Ureter (tissue), 1 donor: ENCODE results near the gene NANS. TPM values are rescaled to one million over a fixed set of nuclear protein-coding genes. Genes with fewer than 3 reads are reported as not detected.
"Not testable (repeated sequence)": the region's sequence is repeated elsewhere in the genome, so short reads cannot be mapped to it uniquely, and the experiment has no call there.

Source experiments
- DNase-seq: peaks from one replicate; pipeline ENCODE4 v3.0.0-alpha.2; 2020; ENCODE audit warnings: low spot score
- total RNA-seq: library from RNA; stranded (reverse); gene quantifications from one replicate; pipeline ENCODE4 v1.2.4, GENCODE V29; 2023
- donor health status: DM: yes; HTN: yes; CAD: no.

NANS gene
- total RNA-seq, 1 donor from 2014 or later, result 43.7 TPM

DNA sequence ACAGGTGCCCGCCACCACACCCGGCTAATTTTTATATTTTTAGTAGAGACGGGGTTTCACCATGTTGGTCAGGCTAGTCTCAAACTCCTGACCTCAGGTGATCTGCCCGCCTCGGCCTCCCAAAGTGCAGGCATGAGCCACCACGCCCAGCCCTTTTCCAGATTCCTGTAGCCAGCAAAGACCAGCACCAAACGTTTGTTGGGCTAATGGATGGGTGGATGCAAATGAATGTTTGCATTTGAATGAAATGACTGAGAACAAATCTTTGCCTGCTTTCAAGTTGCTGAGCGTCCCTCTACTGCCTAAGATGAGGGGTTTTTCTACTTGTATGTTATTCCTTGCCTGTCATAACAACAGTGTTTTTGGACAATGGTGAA lies 20.0 kb downstream of the NANS start:
- DNase-seq, result not testable (repeated sequence)

DNA sequence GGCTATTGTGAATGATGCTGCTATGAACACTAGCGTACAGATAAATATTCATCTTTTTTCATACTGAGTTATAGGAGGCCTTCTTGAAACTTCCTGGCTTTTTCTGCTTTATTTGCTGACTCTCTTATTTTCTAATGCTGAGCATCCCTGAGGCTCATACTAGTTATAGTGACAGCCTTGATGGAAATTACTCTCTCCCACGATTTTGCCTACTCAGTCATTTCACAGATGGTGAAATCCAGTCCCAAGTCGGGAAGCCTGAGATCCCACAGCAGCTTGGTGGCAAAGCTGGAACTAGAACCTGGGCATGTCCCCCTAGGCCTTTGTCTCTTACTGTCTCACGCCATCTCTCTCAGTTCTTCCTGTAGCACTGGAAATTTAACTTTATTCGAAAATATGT lies 22.4 kb downstream of the NANS start:
- no peak for DNase-seq

DNA sequence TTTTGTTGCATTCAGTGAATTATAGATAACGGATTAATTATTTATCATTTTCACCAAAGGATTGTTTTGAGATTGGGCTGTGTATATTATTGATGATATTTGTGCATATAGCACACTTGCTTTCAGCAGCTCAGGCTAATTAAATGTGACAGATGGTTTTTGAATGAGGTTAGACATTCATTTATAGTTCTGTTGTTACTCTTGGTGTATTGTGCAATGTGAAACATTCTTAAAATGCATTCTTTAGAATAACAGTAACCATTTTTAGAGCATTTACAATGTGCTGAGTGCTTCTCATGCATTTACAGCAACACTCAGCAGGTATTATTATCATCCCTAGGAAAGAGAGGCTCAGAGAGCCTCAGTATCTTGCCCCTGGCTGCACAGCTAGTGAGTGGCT lies 23.8 kb downstream of the NANS start:
- DNase-seq, result no peak

DNA sequence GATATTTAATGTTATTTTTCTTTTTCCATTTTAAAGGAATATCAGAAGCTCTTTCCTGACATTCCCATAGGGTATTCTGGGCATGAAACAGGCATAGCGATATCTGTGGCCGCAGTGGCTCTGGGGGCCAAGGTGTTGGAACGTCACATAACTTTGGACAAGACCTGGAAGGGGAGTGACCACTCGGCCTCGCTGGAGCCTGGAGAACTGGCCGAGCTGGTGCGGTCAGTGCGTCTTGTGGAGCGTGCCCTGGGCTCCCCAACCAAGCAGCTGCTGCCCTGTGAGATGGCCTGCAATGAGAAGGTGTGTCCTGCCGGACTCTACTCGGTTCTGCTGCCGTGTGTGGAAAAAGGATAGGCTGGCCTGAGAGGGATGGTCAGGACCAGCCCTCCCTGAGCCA lies 24.2 kb downstream of the NANS start:
- DNase-seq, result no peak

DNA sequence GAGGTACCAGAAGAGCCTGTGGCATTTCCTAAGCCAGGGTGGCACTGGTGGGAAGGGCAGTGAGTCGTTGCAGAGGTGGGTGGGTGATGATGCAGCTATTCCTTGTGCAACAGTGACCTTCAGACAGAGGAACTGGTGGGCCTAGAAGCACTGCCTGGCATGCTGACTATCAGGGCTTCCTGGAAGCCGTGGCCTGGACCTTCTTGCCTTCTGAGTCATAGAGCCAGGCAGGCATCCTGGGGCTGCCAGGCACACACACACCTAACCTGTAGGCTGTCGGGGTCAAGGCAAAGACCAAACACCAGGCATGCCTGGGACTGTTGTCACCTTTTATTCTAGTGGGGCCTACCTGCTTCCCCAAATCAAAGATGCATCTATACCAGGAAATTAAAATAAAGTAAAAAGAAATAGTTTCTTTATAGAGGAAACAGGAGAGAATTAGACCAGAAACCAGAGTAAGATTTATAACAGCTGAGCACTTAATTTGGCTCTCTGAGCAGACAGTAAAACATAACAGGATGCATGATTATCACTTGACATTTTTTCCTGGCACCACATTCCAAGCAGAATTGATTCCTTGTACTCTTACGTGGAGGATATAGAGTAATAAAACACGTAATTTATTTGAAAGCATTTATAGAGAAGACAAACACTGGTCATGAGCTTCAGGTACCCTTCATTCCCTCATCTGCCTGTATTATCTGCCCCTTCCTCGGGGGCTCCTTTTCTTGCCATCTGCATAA lies 25.1 kb downstream of the NANS start:
- DNase-seq, result no peak

DNA sequence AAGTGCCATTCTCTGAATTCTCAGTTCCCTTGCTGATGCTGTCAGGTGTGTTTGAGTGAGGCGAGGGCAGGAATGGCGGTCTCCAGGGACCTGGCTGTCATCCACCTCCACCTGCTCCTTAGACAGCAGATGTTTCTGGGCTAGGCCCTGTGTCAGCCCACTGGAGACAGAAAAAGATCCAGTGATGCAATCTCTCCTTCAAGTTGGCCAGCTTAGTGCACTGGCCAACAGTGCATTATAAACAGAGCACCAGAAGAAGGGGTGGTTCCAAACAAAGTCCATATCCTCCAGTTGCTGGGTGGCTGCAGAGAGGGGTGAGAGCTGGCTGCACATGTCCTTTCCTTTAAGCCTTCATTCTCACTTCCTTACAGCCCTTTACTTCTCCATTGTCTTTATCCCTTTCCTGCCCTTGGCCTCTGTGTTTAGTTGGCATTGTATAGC lies 26.5 kb downstream of the NANS start:
- DNase-seq, result no peak

DNA sequence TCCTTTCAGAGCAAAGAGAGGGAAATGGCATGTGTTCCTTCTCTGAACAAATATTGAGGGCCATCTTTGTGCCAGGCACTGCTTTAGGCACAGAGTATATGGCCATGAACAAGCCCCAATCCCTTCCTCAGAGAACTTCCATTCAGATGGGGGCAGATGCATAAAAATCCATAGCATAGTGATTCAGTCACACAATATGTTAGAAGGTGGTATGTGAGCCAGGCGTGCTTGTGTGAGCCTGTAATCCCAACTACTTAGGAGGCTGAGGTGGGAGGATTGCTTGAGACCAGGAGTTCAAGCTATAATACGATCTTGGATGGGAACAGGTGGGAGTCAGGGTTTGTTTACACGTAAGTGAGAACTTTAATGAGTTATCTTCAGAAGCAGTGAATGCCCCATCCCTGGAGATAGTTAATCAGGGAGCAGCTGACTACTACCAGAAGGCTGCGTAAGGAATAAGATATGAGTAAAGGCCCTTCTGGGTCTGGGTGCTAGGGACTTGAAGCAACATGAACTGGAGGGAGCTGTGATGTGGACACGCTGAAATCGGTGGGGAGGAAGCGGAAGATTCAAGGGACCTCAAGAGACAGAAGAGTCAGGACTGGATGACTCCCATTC lies 27.1 kb downstream of the NANS start:
- DNase-seq, result no peak

DNA sequence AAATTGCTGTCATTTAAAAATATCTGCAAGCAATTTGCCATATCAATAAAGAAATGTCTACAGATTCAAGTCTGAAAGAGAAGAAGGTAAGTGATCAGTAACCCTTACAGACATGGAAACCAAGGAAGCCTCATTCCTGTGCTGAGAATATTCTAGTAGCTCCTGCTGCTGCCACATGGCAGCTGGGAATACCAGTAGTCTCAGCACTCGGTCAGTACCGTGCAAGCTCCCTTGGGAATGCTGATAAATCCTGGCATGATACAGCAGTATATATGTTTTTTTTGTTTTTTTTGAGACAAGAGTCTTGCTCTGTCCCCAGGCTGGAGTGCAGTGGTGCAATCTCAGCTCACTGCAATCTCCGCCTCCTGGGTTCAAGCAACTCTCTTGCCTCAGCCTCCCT lies 27.9 kb downstream of the NANS start:
- no peak for DNase-seq

DNA sequence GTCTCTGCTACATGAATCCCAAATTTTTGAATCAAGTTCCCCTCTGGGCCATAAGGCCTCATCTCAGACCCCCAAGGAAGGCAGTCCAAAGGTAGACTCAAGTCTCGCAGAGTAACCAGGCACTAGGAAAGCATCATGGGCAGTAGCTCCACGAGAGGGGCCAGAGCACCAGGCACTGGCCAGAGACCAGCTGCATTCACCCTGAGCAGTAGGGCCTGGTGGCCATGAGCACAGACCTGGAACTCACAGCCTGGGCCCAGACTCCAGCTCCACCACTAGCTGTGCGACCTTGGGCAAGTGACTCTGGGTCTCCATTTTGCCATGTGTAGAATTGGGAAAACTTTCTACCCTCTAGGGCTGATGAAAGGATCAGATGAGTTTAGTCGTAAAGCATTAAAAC lies 28.5 kb downstream of the NANS start:
- no peak for DNase-seq

DNA sequence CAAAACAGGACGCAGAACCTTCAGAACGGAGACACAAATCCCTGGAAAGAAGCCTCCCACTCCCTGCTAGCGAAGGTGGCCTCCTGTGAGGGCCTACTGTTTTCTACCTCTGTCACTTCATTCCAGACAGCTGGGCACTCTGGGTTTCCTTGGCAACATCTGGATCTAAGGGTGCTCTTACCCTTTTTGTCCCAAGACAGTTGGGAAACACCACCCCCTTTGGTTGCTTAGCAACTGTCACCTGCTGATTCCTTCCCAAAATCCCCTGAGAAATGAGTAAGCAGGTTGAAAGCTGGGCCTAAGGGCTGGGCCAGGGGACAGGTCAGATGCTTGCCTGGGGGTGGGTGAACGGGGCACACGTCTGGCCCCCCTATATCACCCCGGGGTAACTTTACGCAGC lies 29.4 kb downstream of the NANS start:
- DNase-seq, result no peak

DNA sequence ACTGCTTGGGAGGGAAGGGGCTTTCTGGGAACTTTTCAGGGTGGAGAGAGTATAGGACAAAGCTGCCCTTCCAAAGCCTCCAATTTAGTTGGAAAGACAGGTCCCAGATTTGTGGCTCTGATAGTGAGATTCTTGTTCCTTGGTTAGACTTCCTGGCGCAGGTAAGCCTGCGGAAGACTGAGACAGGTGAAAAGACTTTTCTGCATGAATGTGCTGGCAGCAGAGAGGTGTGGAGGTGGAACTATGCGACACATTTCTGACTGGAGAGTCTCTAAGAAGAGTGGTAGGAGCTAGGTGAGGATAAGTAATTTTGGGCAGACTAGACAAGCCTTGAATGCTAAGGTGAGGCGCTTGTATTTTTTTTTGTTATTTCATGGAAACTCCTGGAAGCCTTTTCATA lies 29.9 kb downstream of the NANS start:
- DNase-seq, result no peak

DNA sequence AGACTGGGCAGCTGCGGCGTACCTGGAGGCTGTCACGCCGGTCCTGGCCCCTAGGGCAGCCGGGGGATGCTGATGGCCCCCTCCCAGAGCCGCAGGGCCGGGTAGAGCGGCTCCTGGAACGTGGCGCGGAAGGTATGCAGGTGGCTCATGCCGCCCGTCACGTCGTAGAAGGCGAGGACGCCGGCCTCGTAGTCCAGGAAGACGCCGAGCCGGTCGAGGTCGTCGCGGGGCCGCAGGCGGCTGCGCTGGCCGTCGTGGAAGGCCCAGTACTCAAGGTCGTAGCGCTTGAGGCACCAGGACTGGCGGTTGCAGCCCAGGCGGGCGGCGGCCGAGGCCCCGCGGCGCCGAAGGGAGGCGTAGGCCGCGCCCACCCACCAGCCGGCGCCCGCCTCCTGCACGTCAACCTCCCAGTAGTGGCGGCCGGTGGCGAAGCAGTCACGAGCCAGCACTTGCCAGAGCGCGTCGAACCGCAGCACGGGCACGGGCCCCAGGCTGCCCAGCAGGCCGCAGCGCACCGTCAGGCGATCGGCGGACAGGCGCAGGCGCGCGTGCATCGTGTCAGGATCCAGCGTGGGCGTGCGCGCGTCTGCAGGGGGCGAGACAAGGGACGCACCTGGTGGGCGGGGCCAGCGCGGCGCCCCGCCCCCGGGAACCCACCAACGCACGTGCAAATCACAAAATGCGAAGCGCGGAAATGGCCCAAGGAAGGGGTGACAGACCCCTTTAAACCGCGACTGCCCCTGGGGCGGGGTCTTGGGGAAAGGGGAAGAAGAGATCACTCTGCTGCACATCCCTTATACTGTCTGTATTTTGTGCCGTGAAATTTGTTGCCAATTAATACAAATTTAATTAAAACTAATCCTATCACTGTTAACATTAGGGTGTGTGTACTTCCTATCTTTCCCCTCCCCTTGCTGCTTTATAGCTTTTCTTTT lies 31.2 kb downstream of the NANS start:
- DNase-seq, result peak; percentile 68

DNA sequence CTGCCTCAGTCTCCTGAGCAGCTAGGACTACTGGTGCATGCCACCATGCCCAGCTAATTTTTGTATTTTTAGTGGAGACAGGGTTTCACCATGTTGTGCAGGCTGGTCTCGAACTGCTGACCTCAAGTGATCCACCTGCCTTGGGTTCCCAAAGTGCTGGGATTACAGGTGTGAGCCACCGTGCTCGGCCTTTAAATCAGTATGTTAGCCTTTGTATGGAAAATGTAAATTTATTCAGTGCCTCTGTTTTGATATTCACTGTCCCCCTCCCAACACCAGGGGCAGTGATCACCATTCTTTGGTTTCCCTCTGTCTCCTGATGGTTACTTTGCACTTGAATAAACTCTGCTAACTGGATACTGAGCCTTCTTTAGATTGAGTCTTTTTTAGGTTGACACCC lies 34.1 kb downstream of the NANS start:
- not testable (repeated sequence) for DNase-seq

DNA sequence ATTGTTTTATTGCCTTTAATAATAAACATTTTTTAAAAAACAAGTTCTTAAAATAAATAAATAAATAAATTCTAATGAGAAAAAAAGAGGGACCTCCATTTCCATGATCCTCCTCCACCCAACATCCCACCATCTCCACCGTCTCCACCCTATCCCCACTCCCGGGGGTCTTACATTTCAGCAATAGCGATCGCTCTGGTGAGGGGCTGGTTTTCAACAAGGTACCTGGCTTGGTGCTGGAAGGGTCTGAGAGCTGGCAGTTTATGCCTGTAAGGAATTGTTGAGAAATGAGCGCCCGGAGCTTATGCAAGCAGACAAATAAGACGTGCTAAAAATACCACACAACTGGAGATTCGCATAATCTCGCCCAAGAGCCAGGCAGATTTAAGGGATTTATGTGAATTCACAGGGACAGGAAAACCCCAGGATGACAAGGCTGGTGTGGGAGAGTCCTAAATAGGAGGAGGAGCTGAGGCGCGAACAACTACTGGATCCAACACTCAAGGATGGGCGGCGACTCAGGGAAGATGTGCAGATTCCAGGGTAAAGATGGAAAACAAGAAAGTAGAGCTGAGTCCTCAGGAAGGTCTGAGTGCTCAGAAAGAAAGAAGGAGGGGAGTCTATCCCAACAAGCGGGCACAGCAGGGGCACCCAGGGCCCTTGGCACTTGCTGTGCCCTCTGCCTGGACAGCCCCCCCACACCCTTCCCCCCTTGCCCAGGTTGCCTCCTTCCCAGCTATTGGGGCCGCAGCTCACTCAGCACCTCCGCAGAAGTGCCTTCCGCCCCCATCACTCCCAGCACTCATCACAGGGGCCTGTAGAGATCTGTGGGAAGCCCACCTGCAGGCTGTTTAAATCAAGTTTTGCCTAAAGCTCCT lies 35.4 kb downstream of the NANS start:
- DNase-seq, result no peak

DNA sequence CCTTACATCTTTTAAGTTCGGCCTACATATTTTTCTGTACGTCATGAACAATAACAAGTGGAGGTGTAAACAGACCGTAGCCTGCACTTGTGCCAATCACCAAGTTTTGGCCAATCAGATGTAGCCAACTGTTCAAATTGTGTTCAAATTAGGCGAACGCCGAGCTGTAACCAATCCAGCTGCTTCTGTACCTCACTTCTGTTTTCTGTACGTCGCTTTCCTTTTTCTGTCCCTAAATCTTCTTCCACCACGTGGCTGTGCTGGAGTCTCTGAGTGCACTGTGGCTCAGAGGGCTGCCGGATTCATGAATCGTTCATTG lies 36.0 kb downstream of the NANS start:
- no peak for DNase-seq

DNA sequence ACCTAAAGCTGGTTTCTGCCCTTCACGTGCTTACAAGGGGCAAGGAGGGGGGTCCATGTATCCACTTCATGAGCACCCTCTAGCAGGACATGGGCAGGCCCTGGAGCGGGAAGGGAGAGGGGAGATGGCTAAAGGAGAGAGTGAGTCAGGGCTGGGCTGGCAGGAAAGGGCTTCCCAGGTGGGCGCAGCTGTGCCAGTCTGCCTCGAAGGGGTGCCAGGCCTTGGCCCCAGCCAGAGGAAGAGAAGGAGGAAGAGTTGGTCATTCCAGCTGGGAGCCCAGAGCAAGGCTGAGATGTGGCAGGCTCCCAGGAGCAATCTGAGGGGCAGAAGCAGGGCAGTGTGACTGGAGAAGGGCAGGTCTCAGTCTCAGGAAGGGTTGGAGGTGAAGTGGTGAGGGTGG lies 37.8 kb downstream of the NANS start:
- no peak for DNase-seq

DNA sequence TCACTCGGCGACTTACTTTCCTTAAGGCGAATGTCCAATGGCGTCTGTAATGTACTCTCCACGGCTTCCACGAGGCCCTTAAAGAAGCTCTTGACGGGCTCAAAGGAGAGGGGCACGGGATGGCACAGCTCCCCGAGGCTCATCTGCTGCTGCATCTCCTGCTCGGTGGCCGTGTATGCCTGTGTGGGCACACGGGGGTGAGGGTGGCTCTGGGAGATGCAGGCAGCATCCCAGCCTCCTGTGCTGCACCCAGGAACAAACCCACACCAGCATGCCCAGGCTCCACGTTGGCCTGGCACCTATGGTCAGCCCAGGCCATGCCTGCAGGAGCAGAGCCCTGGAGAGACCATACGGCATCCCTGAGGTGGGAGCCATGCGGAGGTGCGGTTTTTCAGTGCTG lies 38.3 kb downstream of the NANS start:
- DNase-seq, result no peak

DNA sequence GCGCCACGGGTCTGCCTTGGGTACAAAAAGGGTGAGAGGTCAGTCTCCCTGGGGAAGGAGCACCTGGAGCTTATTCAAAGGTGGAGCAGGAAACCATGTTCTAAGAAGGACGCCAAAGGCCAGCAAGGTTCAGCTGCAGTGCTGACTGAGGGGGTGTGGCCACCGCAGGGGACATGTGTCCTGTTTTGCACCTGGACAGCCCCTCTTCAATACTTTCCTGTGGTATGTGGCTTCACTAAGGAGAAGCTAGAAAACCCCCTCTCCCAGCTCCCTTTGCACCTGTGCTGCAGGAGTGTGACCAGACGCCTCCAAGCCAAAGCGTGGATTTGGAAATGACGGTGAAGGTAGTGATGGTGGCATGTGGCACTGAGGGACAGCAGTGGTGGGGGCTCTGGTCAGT lies 38.9 kb downstream of the NANS start:
- DNase-seq, result no peak

DNA sequence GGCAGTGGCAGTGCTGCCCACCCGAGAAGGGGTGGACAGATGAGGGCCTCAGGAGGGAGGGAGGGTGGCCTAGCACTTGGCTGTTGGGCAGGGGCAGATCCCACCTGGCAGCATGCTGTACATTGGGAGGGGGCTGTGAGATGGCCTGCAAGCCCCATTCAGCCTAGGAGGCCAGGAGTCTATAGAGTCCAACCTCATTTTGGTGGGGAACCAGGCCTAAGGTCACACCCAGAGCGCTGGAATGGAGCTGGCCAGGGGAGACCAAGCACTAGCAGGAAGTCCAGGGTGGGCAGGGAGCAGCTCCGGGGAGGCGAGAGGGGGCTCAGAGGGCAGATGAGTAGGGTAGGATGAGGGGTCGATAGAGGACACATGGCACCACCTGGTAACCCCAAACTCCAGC lies 39.6 kb downstream of the NANS start:
- no peak for DNase-seq

DNA sequence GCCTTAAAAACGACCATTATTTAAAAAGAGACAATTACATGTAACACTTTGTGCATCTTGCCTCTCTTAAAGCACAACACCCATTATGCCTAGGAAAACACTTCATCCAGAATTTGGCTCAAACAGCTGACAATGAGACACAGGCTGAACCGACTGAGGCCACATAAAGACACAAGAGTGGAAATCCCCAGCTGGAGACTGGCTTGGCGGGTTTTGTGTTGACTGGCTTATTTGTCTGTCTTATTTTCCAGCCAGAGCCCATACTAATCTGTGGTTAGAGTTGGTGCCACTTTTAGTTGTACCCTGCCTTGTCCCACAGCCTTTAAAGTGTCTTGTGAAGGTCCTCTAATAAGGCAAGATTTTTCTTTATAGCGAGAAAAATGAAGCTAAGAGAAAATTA lies 41.3 kb downstream of the NANS start:
- no peak for DNase-seq

DNA sequence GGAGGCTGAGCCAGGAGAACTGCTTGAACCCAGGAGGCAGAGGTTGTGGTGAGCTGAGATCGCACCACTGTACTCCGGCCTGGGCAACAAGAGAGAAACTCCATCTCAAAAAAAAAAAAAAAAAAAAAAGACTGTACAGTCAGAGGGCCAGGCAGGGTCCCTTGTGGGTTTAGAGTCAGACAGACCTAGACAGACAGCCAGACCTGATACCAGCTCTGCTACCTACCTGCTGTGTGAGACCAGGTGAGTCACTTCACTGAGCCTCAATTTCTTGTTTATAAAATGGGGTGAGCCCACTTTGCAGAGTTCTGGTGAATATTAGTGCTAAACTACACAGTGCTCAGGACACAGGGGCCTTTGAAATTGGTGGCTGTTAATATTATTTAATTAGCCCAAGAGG lies 42.8 kb downstream of the NANS start:
- DNase-seq, result no peak

DNA sequence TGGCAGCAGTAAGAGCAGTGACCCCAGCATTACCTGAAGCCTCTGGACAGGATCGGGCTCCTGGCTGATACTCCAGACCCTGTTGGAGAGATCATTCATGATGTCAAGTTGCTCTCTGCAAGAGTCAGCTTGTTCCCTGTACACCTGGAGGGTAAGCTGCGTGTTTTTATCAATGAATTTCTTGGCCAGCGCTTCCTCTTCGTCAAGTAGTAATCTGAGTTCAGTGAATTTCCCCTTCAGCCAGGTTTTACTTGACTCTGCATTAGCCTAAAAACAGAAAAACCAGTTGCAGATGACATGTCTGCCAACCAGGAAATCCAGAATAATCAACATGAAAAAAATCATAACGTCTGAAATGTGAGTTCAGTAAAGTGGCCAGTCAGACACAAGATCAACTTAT lies 43.4 kb downstream of the NANS start:
- DNase-seq, result peak; percentile 67
